NB4 (cell line): ENCODE measurements around the gene ADGRG4.
A peak's percentile ranks its signal among the peaks of the same experiment; 100 is the strongest.

Source experiments
- DNase-seq: peaks from one replicate; pipeline ENCODE4 v3.0.0; 2010; ENCODE audit warnings: low read depth
- H3K4me3 ChIP-seq: one replicate; pipeline ENCODE4 v1.5.1; 2011; ENCODE audit warnings: mild to moderate bottlenecking, low read depth, low read length, moderate library complexity
- CTCF ChIP-seq: IDR thresholded peaks from one replicate; pipeline ENCODE4 v1.5.1; 2012; ENCODE audit warnings: low read depth, low read length
- MYC ChIP-seq: IDR thresholded peaks from 2 replicates; pipeline ENCODE4 v1.6.1; 2011; ENCODE audit warnings: low read depth, low read length
- POLR2A ChIP-seq: IDR thresholded peaks from 2 replicates; pipeline ENCODE4 v1.6.1; 2011; ENCODE audit warnings: mild to moderate bottlenecking; ENCODE audit not compliant: insufficient read length; ENCODE audit errors: extremely low read depth
- TF ChIP-seq, protein P1 (sequence below): IDR thresholded peaks from 2 replicates; pipeline ENCODE4 v1.6.1; 2011; ENCODE audit warnings: low read depth, low read length

The ADGRG4 gene

DNA sequence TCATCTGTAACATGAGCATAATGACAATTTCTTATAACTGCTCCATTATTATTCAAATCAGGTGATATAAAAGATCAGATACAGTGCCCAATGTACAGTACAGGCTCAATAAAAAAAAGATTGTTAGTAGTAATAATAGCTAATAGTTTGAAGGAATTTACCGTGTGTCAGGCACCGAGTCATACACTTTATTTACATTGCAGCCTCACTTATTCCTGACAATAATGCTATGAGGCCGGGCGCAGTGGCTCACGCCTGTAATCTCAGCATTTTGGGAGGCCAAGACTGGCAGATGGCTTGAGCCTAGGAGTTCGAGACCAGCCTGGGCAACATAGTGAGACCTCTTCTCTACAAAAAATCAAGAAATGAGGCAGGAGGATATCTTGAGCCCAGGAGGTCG lies 39.4 kb upstream of the ADGRG4 start:
- TF ChIP-seq MYC (no peak), POLR2A (no peak), CTCF (no peak)
- TF ChIP-seq, protein P1, sequence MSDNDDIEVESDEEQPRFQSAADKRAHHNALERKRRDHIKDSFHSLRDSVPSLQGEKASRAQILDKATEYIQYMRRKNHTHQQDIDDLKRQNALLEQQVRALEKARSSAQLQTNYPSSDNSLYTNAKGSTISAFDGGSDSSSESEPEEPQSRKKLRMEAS: no peak
- H3K4me3 ChIP-seq: no peak overlapping the region
- no peak for DNase-seq

- no peak overlapping the region for H3K4me3 ChIP-seq
- DNase-seq: no peak
- TF ChIP-seq POLR2A: no peak
- TF ChIP-seq CTCF: no peak
- TF ChIP-seq, protein P1: no peak
- no peak for TF ChIP-seq MYC
These were observed 38.5 kb upstream of the ADGRG4 start for GRCh38 chrX:136262243-136262642.

DNA sequence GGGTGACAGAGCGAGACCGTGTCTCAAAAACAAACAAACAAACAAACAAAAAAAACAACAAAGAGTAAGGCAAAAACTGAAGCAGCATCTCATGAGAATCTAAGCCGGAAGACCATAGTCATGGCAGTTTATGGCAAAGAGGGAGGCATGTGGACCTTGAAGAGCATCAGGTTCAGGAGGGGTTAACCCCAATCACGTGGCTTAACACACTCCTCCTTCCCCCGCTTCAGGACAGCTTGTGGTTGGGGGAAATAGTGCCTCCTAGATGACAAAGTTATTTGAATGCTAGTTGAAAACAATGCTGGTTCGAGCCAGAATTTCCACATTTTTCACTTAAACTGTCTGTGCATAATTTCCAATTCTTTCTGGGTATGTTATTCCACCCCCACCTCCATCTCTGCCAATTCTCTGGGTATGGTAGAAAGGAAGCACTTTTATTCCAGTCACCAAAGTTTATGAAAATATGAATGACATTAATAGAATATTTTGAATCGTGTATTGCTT lies 37.9 kb upstream of the ADGRG4 start:
- TF ChIP-seq CTCF (no peak), MYC (no peak), POLR2A (no peak)
- TF ChIP-seq, protein P1: no peak
- DNase-seq: no peak

GRCh38 chrX:136266828-136267227 lies 33.9 kb upstream of the ADGRG4 start:
- no peak overlapping the region for H3K4me3 ChIP-seq
- TF ChIP-seq MYC (no peak), CTCF (no peak), POLR2A (no peak)
- TF ChIP-seq, protein P1: no peak
- no peak for DNase-seq

More for the DNA sequence above, 37.9 kb upstream of the ADGRG4 start:
- no peak overlapping the region for H3K4me3 ChIP-seq

GRCh38 chrX:136268051-136269048 lies 32.4 kb upstream of the ADGRG4 start:
- TF ChIP-seq CTCF (peak; percentile 68), MYC (no peak), POLR2A (no peak)
- TF ChIP-seq, protein P1: no peak
- H3K4me3 ChIP-seq: no peak overlapping the region
- DNase-seq: peak; percentile 60
